SK-N-SH (cell line): ENCODE measurements around the gene PEX10. TPM values are rescaled to one million over a fixed set of nuclear protein-coding genes. Genes with fewer than 3 reads are reported as not detected.

ENCODE experiments used
- CTCF ChIA-PET: fragments of 300-600, 350-600 bp; formaldehyde crosslinking; extraction: SDS; loops from one replicate; lab custom pipeline; 2021; lab: Yijun Ruan, JAX
- POLR2A ChIA-PET: fragments of 350-600 bp; sonication (Branson Sonifier 250); formaldehyde crosslinking; extraction: SDS; loops from one replicate; lab custom pipeline; 2020; ENCODE audit warnings: antibody characterized with exemption, inconsistent platforms; lab: Yijun Ruan, JAX
- DNase-seq: peaks from one replicate; pipeline ENCODE4 v3.0.0; 2012
- H2AFZ ChIP-seq: fragments of 200-600 bp; sonication (generic); 2 replicates; pipeline ENCODE4 v1.8.1; 2016; ENCODE audit warnings: antibody characterized with exemption, mild to moderate bottlenecking, low read depth
- H3F3A ChIP-seq: fragments of 200-600 bp; sonication (generic); replicated peaks from 2 replicates; pipeline ENCODE3; 2016; ENCODE audit warnings: antibody characterized with exemption, mild to moderate bottlenecking; ENCODE audit not compliant: insufficient read depth
- H3K27ac ChIP-seq, 2 experiments: fragments of 200-500 bp in 1 of 2; fragments of 200-600 bp in 1 of 2; sonication (Bioruptor generic) in 1 of 2; sonication (generic), shearing (Covaris generic) in 1 of 2; 2 replicates each; pipeline versions ENCODE4 v1.5.1 to v1.6.1; 2014 to 2016; ENCODE audit warnings: low read depth in 2 of 2, inconsistent platforms in 1 of 2, low read length in 1 of 2, mild to moderate bottlenecking in 1 of 2, mixed read lengths in 1 of 2
- H3K27me3 ChIP-seq: fragments of 200-600 bp; sonication (generic), shearing (Covaris generic); 2 replicates; pipeline ENCODE4 v1.6.1; 2016; ENCODE audit warnings: mixed run types; ENCODE audit not compliant: insufficient read depth
- H3K36me3 ChIP-seq, 2 experiments: fragments of 200-500 bp in 1 of 2; fragments of 200-600 bp in 1 of 2; sonication (Bioruptor generic) in 1 of 2; sonication (generic) in 1 of 2; replicated peaks in 1 of 2; 2 replicates each; pipeline versions ENCODE3 to v1.5.1; 2014 to 2016; ENCODE audit warnings: low read length in 1 of 2, mild to moderate bottlenecking in 1 of 2; ENCODE audit not compliant: insufficient read depth in 2 of 2, control insufficient read depth in 1 of 2
- H3K4me1 ChIP-seq, 2 experiments: fragments of 200-500 bp in 1 of 2; fragments of 200-600 bp in 1 of 2; sonication (Bioruptor generic) in 1 of 2; sonication (generic), shearing (Covaris generic) in 1 of 2; 2 replicates each; pipeline versions ENCODE4 v1.5.1 to v1.6.1; 2014 to 2016; ENCODE audit warnings: low read depth in 1 of 2, low read length in 1 of 2, mixed run types in 1 of 2; ENCODE audit not compliant: insufficient read depth in 2 of 2, control insufficient read depth in 1 of 2
- H3K4me2 ChIP-seq: fragments of 200-600 bp; sonication (generic), shearing (Covaris generic); 2 replicates; pipeline ENCODE4 v1.6.1; 2017; ENCODE audit warnings: mixed run types
- H3K4me3 ChIP-seq, 2 experiments: fragments of 200-500 bp in 1 of 2; fragments of 200-600 bp in 1 of 2; sonication (Bioruptor generic) in 1 of 2; sonication (generic), shearing (Covaris generic) in 1 of 2; 2 replicates each; pipeline versions ENCODE4 v1.5.1 to v1.8.1; 2014 to 2016; ENCODE audit warnings: low read depth in 2 of 2, inconsistent platforms in 1 of 2, low read length in 1 of 2, mild to moderate bottlenecking in 1 of 2, mixed read lengths in 1 of 2, moderate library complexity in 1 of 2
- H3K79me2 ChIP-seq: fragments of 200-600 bp; sonication (generic); 2 replicates; pipeline ENCODE4 v1.8.1; 2017; ENCODE audit warnings: mild to moderate bottlenecking; ENCODE audit not compliant: insufficient read depth
- H3K9ac ChIP-seq: fragments of 200-600 bp; sonication (generic); 2 replicates; pipeline ENCODE4 v1.6.1; 2017; ENCODE audit warnings: mixed run types
- H3K9me2 ChIP-seq: fragments of 200-600 bp; sonication (generic); 2 replicates; pipeline ENCODE4 v1.6.1; 2017; ENCODE audit warnings: mixed run types
- H3K9me3 ChIP-seq: fragments of 200-600 bp; sonication (generic); 2 replicates; pipeline ENCODE4 v1.6.1; 2017; ENCODE audit warnings: mixed run types, mild to moderate bottlenecking, moderate library complexity
- H4K20me1 ChIP-seq: fragments of 200-600 bp; sonication (generic); 2 replicates; pipeline ENCODE4 v1.6.1; 2017; ENCODE audit warnings: mild to moderate bottlenecking, mixed run types; ENCODE audit not compliant: insufficient read depth
- CHD2 ChIP-seq: fragments of 150-350 bp; IDR thresholded peaks from 2 replicates; pipeline ENCODE4 v1.6.1; 2018; ENCODE audit warnings: low read length; ENCODE audit not compliant: partially characterized antibody
- EP300 ChIP-seq, 2 experiments: IDR thresholded peaks; 2 replicates each; pipeline versions ENCODE4 v1.4.0 to v1.6.1; 2012; ENCODE audit warnings: borderline replicate concordance in 1 of 2, low read depth in 1 of 2, low read length in 1 of 2
- FOXM1 ChIP-seq: IDR thresholded peaks from 2 replicates; pipeline ENCODE4 v1.4.0; 2012; ENCODE audit warnings: low read depth, mild to moderate bottlenecking
- GABPA ChIP-seq: IDR thresholded peaks from 2 replicates; pipeline ENCODE4 v1.4.0; 2012; ENCODE audit warnings: low read depth, mild to moderate bottlenecking
- RAD21 ChIP-seq: IDR thresholded peaks from 2 replicates; pipeline ENCODE4 v1.6.1; 2012; ENCODE audit warnings: mild to moderate bottlenecking, low read length
- RCOR1 ChIP-seq: fragments of 150-350 bp; IDR thresholded peaks from 2 replicates; pipeline ENCODE4 v1.6.1; 2017; ENCODE audit warnings: antibody characterized with exemption, low read length
- REST ChIP-seq: IDR thresholded peaks from 2 replicates; pipeline ENCODE4 v1.6.1; 2012; ENCODE audit warnings: mild to moderate bottlenecking, low read depth, low read length, moderate library complexity
- RXRA ChIP-seq: IDR thresholded peaks from 2 replicates; pipeline ENCODE4 v1.4.0; 2012; ENCODE audit warnings: low read depth, mild to moderate bottlenecking, borderline replicate concordance
- SMC3 ChIP-seq: IDR thresholded peaks from 2 replicates; pipeline ENCODE4 v1.6.1; 2012; ENCODE audit warnings: low read depth, low read length, improper control_type of control experiment
- TAF1 ChIP-seq: IDR thresholded peaks from 2 replicates; pipeline ENCODE4 v1.6.1; 2012; ENCODE audit warnings: low read depth, mild to moderate bottlenecking, low read length, moderate library complexity, borderline replicate concordance
- TCF12 ChIP-seq: IDR thresholded peaks from 2 replicates; pipeline ENCODE4 v1.4.0; 2012
- ZBTB33 ChIP-seq: IDR thresholded peaks from 2 replicates; pipeline ENCODE4 v1.4.0; 2012; ENCODE audit warnings: low read depth, borderline replicate concordance
- WGBS: methylation state at CpG from one replicate; pipeline ENCODE4 v1.1.6; 2017; ENCODE audit warnings: low lambda C conversion rate; 5-methylcytosine and 5-hydroxymethylcytosine counted together
- polyA plus RNA-seq, 3 experiments: library from polyadenylated mRNA; depleted of rRNA; stranded (reverse); fragments of >200 nt; gene quantifications; 2 replicates each; pipeline ENCODE4 v1.2.3, GENCODE V29; 2012

The PEX10 gene
- polyA plus RNA-seq, 1 of the 3 experiments (the other 2 are of a cell fraction), result 28.6 TPM

GRCh38 chr1:2444138-2444591 is 31.8 kb upstream of the PEX10 start (continued):
- no peak for TF ChIP-seq FOXM1
- no peak for TF ChIP-seq TCF12

GRCh38 chr1:2443277-2444137 is 31.1 kb upstream of the PEX10 start:
- WGBS, result 0% methylated on average over 2 of the region's 107 CpGs
- CTCF ChIA-PET, result interaction anchor here (0.7 to 1.8 kb wide), 8 partner anchors 11 to 144 kb away, joined by 3 to 7 read pairs (median 3); no protein-coding TSS in a partner anchor
- Histone ChIP-seq H3K27me3 (peaks cover 9% of the 10 kb centered on the region; the same call in 1 of the 2 replicates), H2AFZ (no peak overlapping the region), H3K27ac (no peak overlapping the region), H3K36me3 (no peaks in the 10 kb centered on the region), H3F3A (no peaks in the 10 kb centered on the region), H3K9me2 (no peaks in the 10 kb centered on the region), H3K4me1 (no peaks in the 10 kb centered on the region), H4K20me1 (no peaks in the 10 kb centered on the region), H3K4me2 (no peak overlapping the region), H3K4me3 (no peak overlapping the region; a peak in 1 of 4 replicates), H3K79me2 (no peaks in the 10 kb centered on the region), H3K9me3 (no peaks in the 10 kb centered on the region), H3K9ac (no peak overlapping the region)
- TF ChIP-seq REST, result no peak
- TF ChIP-seq RAD21, result peak; percentile 44
- TF ChIP-seq GABPA, result no peak
- no peak for TF ChIP-seq CHD2
- TF ChIP-seq ZBTB33, result no peak
- TF ChIP-seq EP300 (IDR thresholded peaks at IDR 0.05; ENCODE audit: borderline replicate concordance in 1 of 2, low read depth in 1 of 2, low read length in 1 of 2), result no peak
- TF ChIP-seq SMC3, result peak; percentile 30; the same call in 1 of the 2 replicates
- TF ChIP-seq TAF1, result no peak
- no peak for TF ChIP-seq FOXM1
- TF ChIP-seq RXRA, result no peak
- no peak for TF ChIP-seq RCOR1
- POLR2A ChIA-PET, result no interaction called here
- DNase-seq, result peak; percentile 68
